Adrenal gland (tissue), 5 donors: ENCODE measurements around the gene MACO1.

Source experiments
- CTCF ChIP-seq, 6 experiments: fragments of 450-650 bp in 4 of 6; fragments of 200-600 bp in 2 of 6; sonication (generic) in 1 of 6; IDR thresholded peaks; 1 replicate in 5 of 6; 2 replicates in 1 of 6; pipeline versions ENCODE4 v1.5.1 to v1.8.0; 2016 to 2021; ENCODE audit warnings: antibody characterized with exemption in 6 of 6, mild to moderate bottlenecking in 2 of 6, moderate library complexity in 1 of 6
- POLR2A ChIP-seq, 2 donors: fragments of 450-650 bp; IDR thresholded peaks; one replicate each; pipeline ENCODE4 v1.6.1; 2017; ENCODE audit warnings: antibody characterized with exemption in 2 of 2, mild to moderate bottlenecking in 2 of 2, moderate library complexity in 1 of 2
- donor health status: DM: no; HTN: no; CAD: no.

- TF ChIP-seq CTCF (IDR thresholded peaks at IDR 0.05) (no peak), POLR2A (IDR thresholded peaks at IDR 0.05) (peak in 1 of 2 donors; percentile 49)
Observed at GRCh38 chr1:25544819-25545218, 114.1 kb downstream of the MACO1 start.
